Measurements from ENCODE around the gene SBF2. TPM values are rescaled to one million over a fixed set of nuclear protein-coding genes. Genes with fewer than 3 reads are reported as not detected.

The SBF2 gene
- total RNA-seq, 1 donor from 2014 or later: 23.7 TPM

GRCh38 chr11:10317776-10318526 lies 23.9 kb upstream of the SBF2 start:
- DNase-seq (ENCODE audit: low read depth): no peak

GRCh38 chr11:10317151-10317755 lies 23.2 kb upstream of the SBF2 start:
- no peak for DNase-seq (ENCODE audit: low read depth)

- DNase-seq (ENCODE audit: low read depth): no peak
Measured at GRCh38 chr11:10315083-10315482, 21.1 kb upstream of the SBF2 start.

- peak; percentile 46 for DNase-seq (ENCODE audit: low read depth)
Measured at GRCh38 chr11:10314199-10315072, 20.4 kb upstream of the SBF2 start.

GRCh38 chr11:10311802-10312201 lies 17.8 kb upstream of the SBF2 start:
- no peak for DNase-seq (ENCODE audit: low read depth)

GRCh38 chr11:10310301-10310841 lies 16.4 kb upstream of the SBF2 start:
- no peak for DNase-seq (ENCODE audit: low read depth)

- DNase-seq (ENCODE audit: low read depth): peak; percentile 82
Measured at GRCh38 chr11:10309163-10310093, 15.4 kb upstream of the SBF2 start.

- DNase-seq (ENCODE audit: low read depth): no peak
Measured at GRCh38 chr11:10308201-10308954, 14.4 kb upstream of the SBF2 start.

- DNase-seq (ENCODE audit: low read depth): peak; percentile 90
Measured at GRCh38 chr11:10307400-10308200, 13.6 kb upstream of the SBF2 start.

GRCh38 chr11:10307022-10307399 lies 13.0 kb upstream of the SBF2 start:
- DNase-seq (ENCODE audit: low read depth): no peak

GRCh38 chr11:10305964-10306918 lies 12.2 kb upstream of the SBF2 start:
- DNase-seq (ENCODE audit: low read depth): peak; percentile 39

- peak; percentile 57 for DNase-seq (ENCODE audit: low read depth)
Measured at GRCh38 chr11:10305262-10305963, 11.4 kb upstream of the SBF2 start.

GRCh38 chr11:10304495-10305261 lies 10.7 kb upstream of the SBF2 start, which contains the start of gene ADM:
Gene ADM, plus strand, starts transcription at chr11:10305073. Its CDS starts 628 bp downstream, at chr11:10305701.
- peak; percentile 95 for DNase-seq (ENCODE audit: low read depth)

- DNase-seq (ENCODE audit: low read depth): peak; percentile 53
Measured at GRCh38 chr11:10303558-10304363, 9.7 kb upstream of the SBF2 start.

Data from myocyte (in vitro differentiated cells).